Measurements from ENCODE around the gene ZFPM1.
"Not testable (repeated sequence)": the region's sequence is repeated elsewhere in the genome, so short reads cannot be mapped to it uniquely, and the experiment has no call there.

ZFPM1 gene

GRCh38 chr16:88482630-88483391 is 29.7 kb downstream of the ZFPM1 start:
- no peak for FAIRE-seq

DNA sequence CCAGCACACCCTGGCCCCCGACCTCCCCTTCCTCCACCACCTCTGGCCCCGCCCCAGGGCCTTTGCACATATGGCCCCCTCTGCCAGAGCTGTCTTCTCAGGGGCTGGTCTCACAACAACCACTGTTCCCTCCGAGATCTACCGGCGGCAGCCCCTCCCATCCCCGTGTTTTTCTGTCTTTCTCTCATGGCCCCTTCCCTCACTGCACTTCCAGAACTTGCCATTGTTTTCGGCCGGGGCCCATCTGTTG is 30.2 kb downstream of the ZFPM1 start:
- no peak for FAIRE-seq

DNA sequence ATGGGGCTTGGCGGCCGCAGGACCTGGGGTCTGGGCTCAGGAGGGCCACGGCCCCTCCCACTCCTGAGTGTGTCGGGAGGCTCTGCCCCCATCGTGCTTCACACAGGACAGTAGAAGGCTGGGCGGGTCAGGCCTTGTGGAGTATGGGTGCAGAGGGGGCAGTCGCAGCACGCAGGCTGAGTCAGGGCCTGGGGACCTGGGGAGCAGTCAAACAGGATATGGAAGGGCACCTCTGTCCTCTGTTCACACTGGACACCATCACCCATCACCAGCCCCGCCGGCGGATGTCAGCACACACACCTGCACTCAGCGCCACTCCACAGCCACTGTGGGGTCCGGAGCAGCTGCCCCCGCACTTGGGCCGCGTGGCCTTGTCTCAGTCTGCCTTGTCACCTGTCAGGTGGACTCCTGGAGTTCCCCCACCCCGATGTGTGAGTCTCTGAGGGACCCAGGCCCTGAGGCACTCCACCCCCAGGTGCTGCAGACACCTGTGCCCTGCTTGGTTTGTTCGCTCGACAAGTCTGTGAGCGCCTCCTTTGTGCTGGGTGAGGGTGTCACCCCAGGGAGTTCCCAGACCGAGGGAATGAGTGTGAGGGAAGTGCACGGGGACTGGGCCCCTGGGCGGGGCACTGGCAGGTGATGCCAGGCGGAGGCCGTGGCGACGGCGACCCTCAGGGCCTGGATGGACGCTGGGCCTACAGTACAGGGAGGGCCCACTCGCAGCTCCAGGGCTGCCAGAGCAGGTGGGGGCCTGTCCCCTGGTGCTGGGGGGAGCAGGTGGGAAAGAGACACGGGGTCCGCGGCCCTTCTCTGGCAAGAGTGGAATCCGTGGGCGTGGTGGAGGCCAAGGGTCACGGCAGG is 31.7 kb downstream of the ZFPM1 start:
- FAIRE-seq: no peak

DNA sequence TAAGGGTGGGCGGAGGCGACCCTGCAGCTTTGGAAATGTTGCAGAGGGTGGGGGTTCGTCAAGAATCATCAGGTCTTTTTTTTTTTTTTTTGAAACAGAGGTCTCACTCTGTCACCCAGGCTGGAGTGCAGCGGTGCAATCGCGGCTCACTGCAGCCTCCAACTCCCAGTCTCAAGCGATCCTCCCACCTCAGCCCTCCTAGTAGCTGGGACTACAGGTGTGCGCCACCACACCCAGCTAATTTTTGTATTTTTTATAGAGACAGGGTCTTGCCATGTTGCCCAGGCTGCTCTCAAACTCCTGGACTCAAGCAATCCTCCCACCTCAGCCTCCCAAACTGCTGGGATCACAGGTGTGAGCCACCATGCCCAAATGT is 32.3 kb downstream of the ZFPM1 start:
- not testable (repeated sequence) for FAIRE-seq

DNA sequence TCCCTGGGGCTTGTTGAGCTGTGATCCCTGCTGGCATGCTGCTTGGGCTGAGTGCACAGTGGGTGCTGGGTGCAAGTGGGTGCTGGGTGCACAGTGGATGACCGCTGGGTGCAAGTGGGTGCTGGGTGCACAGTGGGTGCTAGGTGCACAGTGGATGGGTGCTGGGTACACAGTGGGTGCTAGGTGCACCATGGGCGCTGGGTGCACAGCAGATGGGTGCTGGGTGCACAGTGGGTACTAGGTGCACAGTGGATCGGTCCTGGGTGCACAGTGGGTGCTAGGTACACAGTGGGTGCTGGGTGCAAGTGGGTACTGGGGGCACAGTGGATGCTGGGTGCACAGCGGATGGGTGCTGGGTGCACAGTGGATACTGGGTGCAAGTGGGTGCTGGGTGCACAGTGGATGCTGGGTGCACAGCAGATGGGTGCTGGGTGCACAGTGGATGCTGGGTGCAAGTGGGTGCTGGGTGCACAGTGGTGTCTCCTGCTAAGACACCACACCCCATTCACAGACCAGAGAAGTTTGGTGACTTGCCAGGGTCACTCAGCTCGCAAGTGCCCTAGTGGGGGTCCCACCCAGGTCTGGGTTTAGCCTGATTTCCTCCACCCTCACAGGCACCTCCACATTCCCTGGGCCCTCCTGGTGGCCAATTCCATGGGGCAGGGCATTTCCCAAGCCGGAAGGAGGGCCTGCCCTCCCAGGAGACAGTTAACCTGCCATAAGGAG is 33.5 kb downstream of the ZFPM1 start:
- no peak for FAIRE-seq

DNA sequence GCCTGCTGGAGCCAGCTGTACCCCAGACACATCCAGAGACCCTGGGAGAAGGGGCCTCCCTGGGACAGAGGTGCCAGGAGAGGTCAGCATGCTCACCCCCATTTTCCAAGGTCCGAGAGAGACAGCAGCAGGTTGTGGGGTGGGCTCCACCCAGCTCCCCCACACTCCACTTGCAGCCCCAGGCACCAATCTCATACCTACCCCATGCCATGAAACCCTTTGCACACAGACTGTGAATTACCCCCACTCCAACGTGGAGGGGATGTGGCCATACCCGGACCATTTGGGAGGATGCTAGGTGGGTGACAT is 34.0 kb downstream of the ZFPM1 start:
- FAIRE-seq: no peak

- no peak for FAIRE-seq
These were observed 35.1 kb downstream of the ZFPM1 start for GRCh38 chr16:88487920-88488851.

- no peak for FAIRE-seq
These were observed 36.2 kb downstream of the ZFPM1 start for GRCh38 chr16:88489163-88489741.

- FAIRE-seq: no peak
These were observed 38.0 kb downstream of the ZFPM1 start for GRCh38 chr16:88491001-88491559.

DNA sequence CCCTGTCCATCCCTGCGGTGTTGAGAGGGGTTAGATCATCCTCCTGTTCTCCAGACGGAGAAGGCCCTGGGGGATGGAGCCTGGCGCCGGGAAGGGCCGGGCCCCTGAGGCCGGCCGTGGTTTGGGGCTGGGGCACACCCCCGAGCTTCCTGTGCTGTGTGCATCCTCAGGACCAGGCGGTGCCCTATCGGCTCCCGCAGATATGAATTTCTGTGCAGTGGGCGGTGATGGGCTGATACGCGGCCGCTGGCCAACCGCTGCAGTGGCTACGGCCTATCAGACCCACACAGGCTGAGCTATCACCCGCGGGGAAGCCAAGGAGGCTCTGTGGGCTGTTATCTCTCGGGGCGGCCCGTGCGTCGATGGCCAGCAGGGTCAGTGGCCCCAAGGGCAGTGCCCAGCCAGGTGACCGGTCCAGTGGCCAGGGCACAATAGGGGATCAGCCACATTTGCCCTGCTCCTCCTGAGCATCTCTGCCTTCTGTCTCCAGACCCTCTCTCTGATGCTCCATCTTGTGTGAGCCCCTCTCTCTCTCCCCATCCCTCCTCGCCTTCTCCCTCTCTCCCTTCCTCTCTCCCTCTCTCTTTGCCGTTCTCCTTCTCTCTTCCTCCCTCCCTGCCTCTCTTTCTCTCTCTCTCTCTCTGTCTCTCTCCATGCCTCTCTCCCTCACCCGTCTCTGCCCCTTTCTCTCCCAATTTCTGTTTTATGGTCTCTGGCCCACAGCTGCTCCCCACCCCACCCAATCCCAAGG is 38.7 kb downstream of the ZFPM1 start:
- FAIRE-seq: no peak

- no peak for FAIRE-seq
These were observed 40.8 kb downstream of the ZFPM1 start for GRCh38 chr16:88493879-88494278.

GRCh38 chr16:88494335-88495154 is 41.5 kb downstream of the ZFPM1 start:
- FAIRE-seq: no peak

DNA sequence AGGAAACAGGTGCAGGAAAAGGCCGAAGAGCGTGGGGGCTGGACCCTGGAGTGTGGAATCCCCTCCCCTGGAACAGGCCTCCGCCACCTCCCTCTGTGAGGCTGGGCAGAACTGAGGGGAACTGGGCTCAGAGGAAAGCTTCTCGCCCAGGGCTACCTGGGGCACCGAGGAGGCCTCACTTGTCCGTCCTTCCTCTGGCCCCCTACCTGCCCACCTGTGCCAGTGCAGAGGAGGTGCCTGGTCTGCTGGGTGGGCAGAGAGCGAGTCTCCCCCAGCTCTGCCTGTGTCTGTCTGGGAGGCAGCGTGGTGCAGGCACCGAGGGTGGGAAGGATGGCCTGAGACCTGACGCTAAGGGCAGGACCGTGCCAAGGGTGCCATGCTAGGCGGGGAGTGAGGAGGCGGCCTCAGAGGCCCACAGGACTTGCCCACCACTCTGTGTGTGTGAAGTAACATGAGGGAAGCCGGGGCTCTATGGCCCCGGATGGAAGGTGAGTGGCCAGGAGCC is 42.2 kb downstream of the ZFPM1 start:
- no peak for FAIRE-seq

DNA sequence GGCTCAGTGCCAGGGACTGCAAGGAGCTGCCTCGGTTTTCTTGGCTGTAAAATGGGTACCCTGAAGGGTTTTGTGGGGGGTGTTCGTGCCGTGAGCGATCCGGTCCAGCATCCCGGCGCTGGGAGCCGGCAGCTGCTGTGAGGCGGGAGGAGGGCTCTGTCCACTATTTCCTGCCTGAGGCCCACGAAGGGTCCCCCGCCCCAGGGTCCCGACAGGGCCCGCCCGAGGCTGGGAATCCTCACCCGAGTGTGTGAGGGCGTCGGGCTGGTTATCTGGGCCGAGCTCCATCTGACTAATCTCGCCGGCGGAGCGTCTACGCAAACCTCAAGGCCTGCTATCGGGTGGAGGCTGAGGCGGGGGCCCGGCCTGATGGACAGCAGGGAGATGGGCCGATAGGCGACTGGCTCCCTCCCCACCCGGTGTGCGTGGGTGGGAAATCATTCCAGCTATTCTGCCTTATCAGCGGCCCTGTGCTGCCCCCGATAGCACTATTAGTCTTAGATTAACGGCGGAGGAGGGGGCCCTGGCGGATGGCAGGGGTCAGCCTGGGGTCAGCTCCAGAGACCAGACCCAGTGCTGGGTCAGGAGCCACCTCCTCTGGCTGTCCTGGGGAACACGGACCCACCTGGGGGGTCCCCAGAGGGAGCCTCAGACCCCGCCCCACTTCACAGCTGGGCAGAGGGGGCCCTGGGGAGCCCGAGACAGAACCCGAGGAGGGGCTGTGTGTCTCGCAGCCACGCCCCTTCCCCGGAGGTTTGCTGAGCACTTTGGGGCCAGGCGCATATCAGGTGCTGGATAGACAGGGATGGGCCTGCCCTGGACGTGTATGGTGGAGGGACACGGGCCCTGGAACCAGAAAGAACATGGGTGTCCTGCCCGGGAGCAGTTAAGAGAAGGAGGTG is 44.7 kb downstream of the ZFPM1 start:
- FAIRE-seq: no peak

GRCh38 chr16:88498576-88499208 is 45.6 kb downstream of the ZFPM1 start:
- no peak for FAIRE-seq

- FAIRE-seq: no peak
These were observed 46.2 kb downstream of the ZFPM1 start for GRCh38 chr16:88499292-88499691.

GRCh38 chr16:88499836-88500251 is 46.8 kb downstream of the ZFPM1 start:
- no peak for FAIRE-seq

DNA sequence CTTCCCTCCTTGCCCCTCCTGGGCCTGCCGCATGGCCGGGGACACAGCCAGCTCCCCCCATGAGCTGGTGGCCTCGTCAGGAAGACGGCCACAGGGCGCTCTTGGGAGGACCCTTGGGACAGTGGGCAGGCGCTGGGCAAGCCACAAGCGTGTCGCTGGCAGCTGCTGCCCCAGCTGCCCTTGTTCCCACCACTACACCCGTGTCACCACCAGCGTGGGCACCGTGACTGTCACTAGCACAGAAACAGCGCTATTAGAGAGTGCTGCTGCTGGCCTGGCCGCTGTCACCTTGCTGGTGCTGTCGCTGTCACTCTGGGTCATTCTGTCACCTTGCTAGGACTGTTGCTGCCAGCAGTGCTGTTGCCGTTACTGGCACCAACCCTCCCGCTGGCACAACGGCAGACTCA is 47.2 kb downstream of the ZFPM1 start:
- FAIRE-seq: no peak

GRCh38 chr16:88502371-88502770 is 49.3 kb downstream of the ZFPM1 start:
- no peak for FAIRE-seq
